Heart left ventricle (tissue), 16 donors: ENCODE data around the gene SMC6. TPM values are rescaled to one million over a fixed set of nuclear protein-coding genes. Genes with fewer than 3 reads are reported as not detected.

Experiments
- ATAC-seq, 4 donors: fragments of 200-7000 bp; cut with Tn5 transposase; one replicate each; pipeline ENCODE4 v1.9.1; 2020 to 2022; ENCODE audit warnings: moderate library complexity in 4 of 4, mild to moderate bottlenecking in 3 of 4, moderate number of reproducible peaks in 1 of 4
- DNase-seq, 5 donors: peaks; one replicate each; pipeline ENCODE4 v3.0.0-alpha.2; 2020
- H3K27ac ChIP-seq, 12 donors: fragments of 200-600 bp; sonication (generic) in 4 of 12; one replicate each; pipeline versions ENCODE4 v1.5.0 to v1.8.0; 2016 to 2022; ENCODE audit warnings: mild to moderate bottlenecking in 2 of 12
- H3K27me3 ChIP-seq, 9 donors: fragments of 200-600 bp; sonication (generic) in 2 of 9; one replicate each; pipeline versions ENCODE4 v1.5.1 to v1.8.0; 2016 to 2022; ENCODE audit warnings: mild to moderate bottlenecking in 3 of 9
- H3K36me3 ChIP-seq, 9 donors: fragments of 200-600 bp; sonication (generic) in 2 of 9; one replicate each; pipeline versions ENCODE4 v1.5.0 to v1.8.0; 2018 to 2022; ENCODE audit warnings: mild to moderate bottlenecking in 2 of 9
- H3K4me1 ChIP-seq, 12 donors: fragments of 200-600 bp; sonication (generic) in 4 of 12; one replicate each; pipeline versions ENCODE4 v1.5.0 to v1.8.0; 2016 to 2022; ENCODE audit warnings: mild to moderate bottlenecking in 3 of 12
- H3K4me3 ChIP-seq, 12 donors: fragments of 200-600 bp; sonication (generic) in 4 of 12; one replicate each; pipeline versions ENCODE4 v1.5.0 to v1.8.0; 2017 to 2022; ENCODE audit warnings: mild to moderate bottlenecking in 9 of 12, moderate library complexity in 4 of 12
- H3K9me3 ChIP-seq, 12 donors: fragments of 200-600 bp; sonication (generic) in 4 of 12; one replicate each; pipeline versions ENCODE4 v1.5.0 to v1.8.0; 2016 to 2022; ENCODE audit warnings: mild to moderate bottlenecking in 1 of 12
- POLR2A ChIP-seq, 2 donors: fragments of 450-650 bp; IDR thresholded peaks; one replicate each; pipeline ENCODE4 v1.6.1; 2017; ENCODE audit warnings: antibody characterized with exemption in 2 of 2, mild to moderate bottlenecking in 2 of 2, moderate library complexity in 2 of 2
- WGBS, 4 donors: extraction: QIAGEN DNeasy Blood & Tissue Kit in 2 of 4; methylation state at CpG; one replicate each; pipeline versions ENCODE4 v1.1.5 to v1.1.7; 2013 to 2018; 5-methylcytosine and 5-hydroxymethylcytosine counted together
- intact Hi-C, 10 donors: fragments of 100-400 bp; cut with DNase I; formaldehyde crosslinking; loops; one replicate each; pipeline versions ENCODE4 v1.11.1 to v1.14.2; 2022
- polyA plus RNA-seq, 2 donors: library from polyadenylated mRNA; stranded (reverse); fragments of 200-250 nt; gene quantifications; one replicate each; pipeline ENCODE4 v1.2.3, GENCODE V29; 2013
- total RNA-seq, 9 donors: library from RNA; depleted of rRNA in 2 of 9; stranded (reverse); fragments of >200 nt in 2 of 9; fragmentation: NEBNext Ultra II Directional in 3 of 9; extraction: Animal tissue kit (Norgen Biotek cat#: 25700) in 3 of 9; gene quantifications; one replicate each; pipeline versions ENCODE4 v1.1.0 to v1.2.4, GENCODE V29; 2016 to 2023
- TF ChIP-seq, protein P1 (sequence below), 12 donors: fragments of 200-600 bp; sonication (generic) in 4 of 12; IDR thresholded peaks; one replicate each; pipeline versions ENCODE4 v1.5.0 to v1.8.0; 2018 to 2022; ENCODE audit warnings: antibody characterized with exemption in 12 of 12, mild to moderate bottlenecking in 5 of 12
- donor health status: ischemic (EF 13 %, LVEDD 7.1; RV severe dilation, severe dysfunction).
- donor health status: healthy with polysubstance abuse.
- donor health status: DM: no; HTN: yes; CAD: no.
- donor health status: DM: no; HTN: no; CAD: no.
- donor health status: ischemic (EF 25% LVEDD 6.9; RV normal size, moderate dysfunction).
- donor health status: ischemic (EF 25% LVEDD 5.7; RV mildly dilated, moderate dysfunction).
- donor health status: healthy.
- donor health status: DM: yes; HTN: yes; CAD: no.
- donor health status: ischemic (EF 35%, LVEDD 5.7; RV mildly dilated, moderate dysfunction).
- donor health status: nonischemic (EF 11% LVEDD 7.7; RV severe dilation, severe dysfunction).
- donor health status: DM: yes; HTN: yes; CAD: no.
- donor health status: PGD.
- donor health status: ischemic (EF 29% LVEDD 5.4; RV normal size, mild dysfunction).
- donor health status: nonischemic (EF 23%, LVEDD 6.1; RV moderate dilation, normal function).

Gene SMC6
- total and polyA plus RNA-seq, 11 donors: 5.9 to 14.7 (median 12.2) TPM

DNA sequence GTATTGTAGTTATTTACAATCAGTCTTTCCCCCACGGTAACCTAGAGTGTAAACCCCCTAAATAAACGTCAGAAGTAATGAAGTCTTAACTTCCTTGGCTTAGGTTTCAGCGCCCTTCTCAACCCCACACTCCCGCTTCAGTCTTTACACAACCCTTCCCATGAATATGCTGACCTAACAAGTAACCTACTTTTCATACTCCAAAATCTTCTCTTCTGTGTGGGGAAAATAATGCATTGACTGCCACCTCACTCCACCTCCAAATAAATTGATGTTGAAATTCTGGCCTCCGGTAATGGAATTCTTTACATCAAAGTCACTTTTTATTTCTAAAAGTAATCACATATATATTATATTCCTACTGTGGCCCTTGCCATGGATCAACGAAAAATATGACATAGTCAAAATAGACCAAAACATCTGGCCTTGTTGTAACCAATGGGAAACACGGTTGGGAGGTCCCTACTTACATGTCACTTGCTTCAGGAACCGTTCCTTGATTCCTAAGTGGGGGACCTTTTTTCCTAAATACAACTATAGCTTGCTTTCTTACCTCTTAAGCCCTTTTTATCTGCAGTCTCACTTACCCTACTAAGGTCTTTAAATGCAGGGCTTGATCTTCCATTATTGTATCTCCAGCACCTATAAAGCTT, 1.3 kb upstream of the SMC6 start:
- peaks cover 0 to 59% (median 29%) of the 10 kb centered on the region in 12 donors for H3K4me1 ChIP-seq

DNA sequence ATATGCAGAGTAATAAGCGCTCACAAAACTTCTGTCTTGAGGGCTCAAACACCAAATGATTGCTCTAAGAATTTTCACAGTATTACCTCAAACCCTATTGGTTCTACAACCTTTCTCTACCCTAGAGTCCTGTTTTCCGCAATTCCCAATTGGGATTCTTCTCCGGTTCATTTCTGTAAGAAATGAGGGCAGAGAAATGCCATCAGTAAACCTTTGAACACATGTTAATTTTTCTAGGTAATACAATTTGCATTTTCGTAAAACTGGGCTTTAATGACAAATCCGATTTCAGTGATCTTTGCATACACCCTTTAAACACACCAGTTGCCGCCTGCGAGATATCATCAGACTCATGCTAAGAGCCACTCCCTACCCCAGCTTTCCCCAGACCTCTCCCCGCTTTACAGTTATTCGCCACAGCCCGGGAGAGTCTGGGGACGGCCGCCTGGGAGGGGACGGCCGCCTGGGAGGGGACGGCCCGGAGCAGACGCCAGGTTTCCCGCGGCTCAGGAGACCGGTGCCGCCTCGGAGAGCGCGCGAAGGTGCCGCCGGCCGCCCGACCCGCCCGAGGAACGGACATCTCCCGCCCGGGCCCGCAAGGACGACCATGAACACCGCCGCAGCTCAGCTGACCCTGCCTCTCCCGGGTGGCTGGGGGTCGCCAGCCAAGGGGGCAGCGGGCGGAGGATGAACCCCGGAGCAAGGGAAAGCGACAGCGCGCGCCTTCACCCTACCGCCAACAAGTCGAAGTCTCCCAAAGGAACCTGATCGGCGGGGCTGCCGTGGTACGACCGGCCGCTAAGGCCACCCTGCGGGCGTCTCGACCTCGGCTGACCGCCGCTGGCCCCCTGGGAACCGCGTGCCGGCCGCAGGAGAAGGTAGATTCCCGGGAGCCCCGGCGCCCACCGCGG, 463 bp downstream of the SMC6 start:
- peak; percentile 10 to 82 (median 68) for ATAC-seq
- Histone ChIP-seq H3K4me1 (peaks cover 0 to 58% (median 29%) of the 10 kb centered on the region in 12 donors), H3K36me3 (no peaks in the 10 kb centered on the region), H3K9me3 (no peaks in the 10 kb centered on the region), H3K27ac (peak overlapping the region; percentile 85 to 99 (median 98)), H3K4me3 (peak overlapping the region; percentile 71 to 100 (median 94)), H3K27me3 (no peaks in the 10 kb centered on the region)
- intact Hi-C loops: loop anchor here in 7 of 10 donors (1.0 to 10.0 kb wide), 4 partner anchors 69 to 79 kb away; no protein-coding TSS in a partner anchor
- TF ChIP-seq POLR2A (IDR thresholded peaks at IDR 0.05): peak in 1 of 2 donors; percentile 76
- TF ChIP-seq, protein P1, sequence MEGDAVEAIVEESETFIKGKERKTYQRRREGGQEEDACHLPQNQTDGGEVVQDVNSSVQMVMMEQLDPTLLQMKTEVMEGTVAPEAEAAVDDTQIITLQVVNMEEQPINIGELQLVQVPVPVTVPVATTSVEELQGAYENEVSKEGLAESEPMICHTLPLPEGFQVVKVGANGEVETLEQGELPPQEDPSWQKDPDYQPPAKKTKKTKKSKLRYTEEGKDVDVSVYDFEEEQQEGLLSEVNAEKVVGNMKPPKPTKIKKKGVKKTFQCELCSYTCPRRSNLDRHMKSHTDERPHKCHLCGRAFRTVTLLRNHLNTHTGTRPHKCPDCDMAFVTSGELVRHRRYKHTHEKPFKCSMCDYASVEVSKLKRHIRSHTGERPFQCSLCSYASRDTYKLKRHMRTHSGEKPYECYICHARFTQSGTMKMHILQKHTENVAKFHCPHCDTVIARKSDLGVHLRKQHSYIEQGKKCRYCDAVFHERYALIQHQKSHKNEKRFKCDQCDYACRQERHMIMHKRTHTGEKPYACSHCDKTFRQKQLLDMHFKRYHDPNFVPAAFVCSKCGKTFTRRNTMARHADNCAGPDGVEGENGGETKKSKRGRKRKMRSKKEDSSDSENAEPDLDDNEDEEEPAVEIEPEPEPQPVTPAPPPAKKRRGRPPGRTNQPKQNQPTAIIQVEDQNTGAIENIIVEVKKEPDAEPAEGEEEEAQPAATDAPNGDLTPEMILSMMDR (IDR thresholded peaks at IDR 0.05): no peak
- peak in 3 of 5 donors; percentile 43 to 54 (median 43) for DNase-seq
- WGBS, 4 donors: 1 to 3% (median 2%) methylated on average over 28 to 70 of the region's 70 CpGs

More for the DNA sequence above, 1.3 kb upstream of the SMC6 start:
- DNase-seq (no peak), ATAC-seq (no peak)
- intact Hi-C loops: loop anchor here in 8 of 10 donors (1.0 to 10.0 kb wide), 4 partner anchors 67 to 77 kb away; no protein-coding TSS in a partner anchor
- TF ChIP-seq, protein P1 (IDR thresholded peaks at IDR 0.05): no peak
- TF ChIP-seq POLR2A (IDR thresholded peaks at IDR 0.05): no peak
- no peaks in the 10 kb centered on the region for H3K9me3 ChIP-seq
- peak overlapping the region in 11 of 12 donors; percentile 85 to 99 (median 98) for H3K27ac ChIP-seq
- WGBS, 4 donors: 16 to 20% (median 18%) methylated on average over 8 of the region's 8 CpGs
- peak overlapping the region; percentile 71 to 100 (median 94) for H3K4me3 ChIP-seq
- H3K27me3 ChIP-seq: no peaks in the 10 kb centered on the region
- H3K36me3 ChIP-seq: no peaks in the 10 kb centered on the region

DNA sequence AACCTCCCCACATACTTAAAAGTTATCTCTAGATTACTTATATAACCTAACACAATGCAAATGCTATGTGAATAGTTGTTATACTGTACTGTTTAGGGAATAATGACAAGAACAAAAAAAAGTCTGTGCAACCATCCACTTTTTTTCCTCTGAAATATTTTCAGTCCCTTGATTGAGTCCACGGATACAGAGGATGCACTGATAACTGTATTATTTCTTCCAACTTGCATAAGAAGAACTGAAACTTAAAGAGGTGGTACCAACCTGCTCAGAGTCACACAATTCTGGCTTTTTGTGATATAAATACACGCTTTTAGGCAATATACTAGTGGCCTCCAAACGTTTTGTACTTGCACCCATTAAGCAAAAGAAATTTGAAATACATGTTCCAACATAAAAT, 1.4 kb downstream of the SMC6 start:
- TF ChIP-seq, protein P1 (IDR thresholded peaks at IDR 0.05): no peak
- TF ChIP-seq POLR2A (IDR thresholded peaks at IDR 0.05): no peak
- Histone ChIP-seq H3K4me1 (peaks cover 0 to 49% (median 27%) of the 10 kb centered on the region in 12 donors), H3K9me3 (no peaks in the 10 kb centered on the region), H3K4me3 (peak overlapping the region in 9 of 12 donors; percentile 71 to 100 (median 95)), H3K27ac (peak overlapping the region in 1 of 12 donors; percentile 96), H3K36me3 (no peaks in the 10 kb centered on the region), H3K27me3 (no peaks in the 10 kb centered on the region)
- ATAC-seq (no peak), DNase-seq (no peak)
- intact Hi-C loops: loop anchor here in 7 of 10 donors (5.0 to 10.0 kb wide), 3 partner anchors 70 to 80 kb away; no protein-coding TSS in a partner anchor
- WGBS, 4 donors: 35 to 48% (median 41%) methylated on average over 3 of the region's 3 CpGs
